Measurements from ENCODE around the gene MYCBP2.

DNA sequence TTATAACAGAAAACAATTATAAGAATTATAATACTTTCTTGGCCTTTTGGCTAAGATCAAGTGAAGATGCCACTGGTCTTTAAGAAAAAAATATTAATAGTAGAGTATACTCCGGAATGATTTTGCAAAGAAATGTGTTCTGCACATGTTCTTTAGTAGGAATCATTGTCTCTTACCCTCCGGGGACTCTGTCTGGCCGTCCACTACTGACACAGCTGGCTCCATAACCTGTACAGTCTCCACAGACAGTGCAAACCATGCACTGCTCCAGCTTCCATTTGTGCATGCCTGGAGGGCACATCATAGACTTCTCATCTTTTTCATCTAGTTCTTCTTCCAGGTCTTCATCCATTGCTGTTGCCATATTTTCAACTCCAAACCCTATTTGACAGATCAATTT lies 75.9 kb downstream of the MYCBP2 start:
- TF ChIP-seq, protein P1, sequence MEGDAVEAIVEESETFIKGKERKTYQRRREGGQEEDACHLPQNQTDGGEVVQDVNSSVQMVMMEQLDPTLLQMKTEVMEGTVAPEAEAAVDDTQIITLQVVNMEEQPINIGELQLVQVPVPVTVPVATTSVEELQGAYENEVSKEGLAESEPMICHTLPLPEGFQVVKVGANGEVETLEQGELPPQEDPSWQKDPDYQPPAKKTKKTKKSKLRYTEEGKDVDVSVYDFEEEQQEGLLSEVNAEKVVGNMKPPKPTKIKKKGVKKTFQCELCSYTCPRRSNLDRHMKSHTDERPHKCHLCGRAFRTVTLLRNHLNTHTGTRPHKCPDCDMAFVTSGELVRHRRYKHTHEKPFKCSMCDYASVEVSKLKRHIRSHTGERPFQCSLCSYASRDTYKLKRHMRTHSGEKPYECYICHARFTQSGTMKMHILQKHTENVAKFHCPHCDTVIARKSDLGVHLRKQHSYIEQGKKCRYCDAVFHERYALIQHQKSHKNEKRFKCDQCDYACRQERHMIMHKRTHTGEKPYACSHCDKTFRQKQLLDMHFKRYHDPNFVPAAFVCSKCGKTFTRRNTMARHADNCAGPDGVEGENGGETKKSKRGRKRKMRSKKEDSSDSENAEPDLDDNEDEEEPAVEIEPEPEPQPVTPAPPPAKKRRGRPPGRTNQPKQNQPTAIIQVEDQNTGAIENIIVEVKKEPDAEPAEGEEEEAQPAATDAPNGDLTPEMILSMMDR (conservative IDR thresholded peaks at IDR 0.05; ENCODE audit: low read depth, low read length): no peak
- TF ChIP-seq EZH2 (IDR thresholded peaks at IDR 0.05; ENCODE audit: low read length, unreplicated experiment): no peak
